ENCODE measurements around the gene CCNJL.

Gene CCNJL

DNA sequence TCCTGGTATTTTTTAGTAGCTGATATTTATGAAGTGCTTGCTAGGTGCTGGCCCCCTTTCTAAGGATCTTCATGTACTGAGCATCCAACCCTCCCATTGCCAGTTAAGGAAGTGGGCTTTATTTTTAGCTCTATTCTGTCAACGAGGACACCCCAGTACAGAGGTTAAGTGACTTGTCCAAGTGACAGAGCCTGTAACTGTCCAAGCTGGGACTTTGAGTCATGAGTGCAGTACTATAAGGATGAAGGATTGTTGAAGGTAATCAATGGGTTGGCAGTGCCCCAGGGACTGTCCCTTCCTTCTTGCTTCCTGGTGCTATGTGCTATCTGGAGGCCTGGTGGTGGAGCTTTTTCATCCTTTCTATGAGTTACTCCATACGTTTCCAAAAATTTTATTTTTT is 101.0 kb downstream of the CCNJL start:
- no peak for DNase-seq

DNA sequence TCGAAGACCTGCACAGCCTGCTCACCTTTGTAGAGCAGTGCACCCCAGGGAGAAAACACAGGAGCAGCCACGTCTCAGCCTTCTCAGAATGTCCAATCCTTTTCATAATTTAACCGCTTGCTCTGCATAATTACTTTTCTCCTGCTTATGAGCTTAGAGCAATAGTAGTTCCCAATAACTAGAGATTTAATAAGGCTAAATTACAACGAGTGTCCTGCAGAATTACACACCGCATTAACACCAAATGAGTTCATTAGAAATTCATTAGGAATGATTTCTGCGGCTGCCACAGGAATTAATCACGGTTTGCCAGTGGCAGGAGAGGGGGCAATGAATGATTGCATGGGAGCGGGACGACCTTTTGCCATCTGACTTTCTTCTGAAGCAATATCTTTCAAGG is 101.8 kb downstream of the CCNJL start:
- no peak for DNase-seq

DNA sequence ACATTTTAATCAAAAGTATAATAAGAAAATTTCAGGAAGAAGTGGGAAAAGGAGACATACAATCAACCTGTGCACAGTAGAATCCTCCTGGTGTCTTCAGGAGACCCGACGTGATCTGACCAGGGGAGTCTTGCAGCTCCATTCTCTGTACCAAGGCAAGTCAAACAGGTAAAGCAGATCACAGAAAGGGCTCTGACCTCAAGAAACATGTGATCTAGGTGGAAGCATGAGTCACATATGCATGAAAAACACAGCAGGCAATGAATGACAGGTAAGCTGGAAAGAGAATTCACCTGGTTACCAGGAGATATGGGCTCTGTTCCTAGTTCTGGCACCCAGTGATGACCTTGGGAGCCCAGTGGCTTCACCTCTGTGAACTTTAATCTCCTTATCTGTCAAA is 102.4 kb downstream of the CCNJL start:
- DNase-seq, result no peak

DNA sequence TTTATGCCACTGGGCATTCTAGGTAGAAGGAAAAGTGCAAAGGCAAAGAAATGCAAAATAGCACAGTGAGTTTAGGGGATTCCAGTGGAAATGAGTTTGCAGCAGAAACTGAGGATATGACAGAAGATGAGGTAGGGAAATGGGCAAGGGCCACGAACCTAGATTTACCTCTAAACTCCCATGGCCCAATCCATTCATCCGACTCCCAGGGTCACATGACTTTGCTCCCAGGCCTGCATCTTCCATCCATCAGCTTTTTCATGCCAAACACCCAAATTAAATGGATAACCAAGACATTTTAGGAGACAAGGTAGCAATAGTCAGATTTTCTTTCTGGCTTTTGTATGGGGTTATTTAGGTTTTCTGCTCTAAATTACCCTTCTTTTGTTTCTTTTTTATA is 105.3 kb downstream of the CCNJL start:
- DNase-seq, result no peak

All from activated T-cell treated with anti-CD3 and anti-CD28 coated beads for 4 hours (primary cell).